Left renal cortex interstitium (tissue), 4 donors: ENCODE results near the gene LARP6. TPM values are rescaled to one million over a fixed set of nuclear protein-coding genes. Genes with fewer than 3 reads are reported as not detected.
"Not testable (repeated sequence)": the region's sequence is repeated elsewhere in the genome, so short reads cannot be mapped to it uniquely, and the experiment has no call there.

Experiments
- DNase-seq, 4 donors: peaks; one replicate each; pipeline ENCODE4 v3.0.0-alpha.2; 2013; ENCODE audit warnings: low read depth in 4 of 4, low spot score in 2 of 4, missing footprints in 1 of 4
- polyA plus RNA-seq, 4 donors: library from polyadenylated mRNA; unstranded; fragments of 120-200 nt; gene quantifications; one replicate each; pipeline ENCODE4 v1.2.1, GENCODE V29; 2013; ENCODE audit not compliant: insufficient read length in 4 of 4

LARP6 gene
- 10 to 100 TPM; 13.8 to 23.4 (median 17.3) TPM for polyA plus RNA-seq

DNA sequence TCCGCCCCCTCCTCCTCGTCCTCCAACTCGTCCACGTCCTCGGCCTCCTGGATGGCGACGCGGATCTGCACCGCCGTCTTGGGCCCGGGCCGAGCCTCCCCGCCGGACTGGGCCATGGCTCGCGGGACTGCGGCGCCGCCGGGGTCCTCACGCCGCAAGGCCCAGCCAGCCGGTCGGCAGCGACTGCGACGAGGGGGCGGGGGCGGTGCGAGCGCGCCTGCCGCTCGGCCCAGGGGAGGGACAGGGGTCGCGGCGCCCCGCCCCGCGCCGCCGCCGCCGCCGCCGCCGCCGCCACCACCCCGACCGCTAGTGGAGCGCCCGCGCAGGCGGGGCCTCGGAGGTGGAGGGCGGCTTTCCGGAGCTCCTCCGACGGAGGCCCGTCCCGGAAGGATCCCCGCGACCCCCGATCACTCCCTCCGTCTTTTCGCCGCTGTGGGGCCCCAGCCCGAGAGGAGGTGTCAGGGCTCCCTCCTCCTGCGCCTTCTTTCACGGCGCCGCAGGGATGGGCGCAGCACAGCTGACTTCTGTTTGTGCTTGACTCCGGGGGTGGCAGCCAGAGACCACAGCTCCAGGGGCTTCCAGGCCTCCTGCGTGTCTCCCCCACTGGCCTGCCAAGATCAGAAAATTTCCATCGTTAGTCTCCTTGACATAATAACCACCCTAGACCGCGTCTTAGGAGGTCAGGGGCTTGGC is at the start of gene LARP6:
TSS of gene LARP6 (minus strand) at position 185 of the 693 bp plus-strand sequence. CDS start at position 116, 69 bp downstream.
- DNase-seq: peak in 1 of 4 donors; percentile 27

DNA sequence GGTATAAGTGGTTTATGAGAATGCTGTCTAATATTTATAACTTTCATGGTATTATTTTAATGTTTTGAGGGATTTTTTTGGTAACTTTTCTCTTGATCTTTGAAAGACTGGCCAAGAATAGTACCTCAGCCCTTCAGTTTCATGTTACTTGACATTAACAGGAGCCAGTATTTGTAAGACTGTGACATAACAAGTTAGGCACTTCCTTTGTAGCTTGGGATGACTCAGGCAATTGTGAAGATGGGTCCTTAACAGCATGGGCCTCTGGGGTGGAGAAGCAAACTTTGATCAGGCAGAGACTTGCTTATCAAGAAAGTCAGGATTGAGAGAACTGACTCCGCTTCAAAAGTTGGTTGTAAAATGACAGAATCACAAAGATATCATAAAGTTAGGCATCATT is 48.1 kb upstream of the LARP6 start:
- no peak for DNase-seq

DNA sequence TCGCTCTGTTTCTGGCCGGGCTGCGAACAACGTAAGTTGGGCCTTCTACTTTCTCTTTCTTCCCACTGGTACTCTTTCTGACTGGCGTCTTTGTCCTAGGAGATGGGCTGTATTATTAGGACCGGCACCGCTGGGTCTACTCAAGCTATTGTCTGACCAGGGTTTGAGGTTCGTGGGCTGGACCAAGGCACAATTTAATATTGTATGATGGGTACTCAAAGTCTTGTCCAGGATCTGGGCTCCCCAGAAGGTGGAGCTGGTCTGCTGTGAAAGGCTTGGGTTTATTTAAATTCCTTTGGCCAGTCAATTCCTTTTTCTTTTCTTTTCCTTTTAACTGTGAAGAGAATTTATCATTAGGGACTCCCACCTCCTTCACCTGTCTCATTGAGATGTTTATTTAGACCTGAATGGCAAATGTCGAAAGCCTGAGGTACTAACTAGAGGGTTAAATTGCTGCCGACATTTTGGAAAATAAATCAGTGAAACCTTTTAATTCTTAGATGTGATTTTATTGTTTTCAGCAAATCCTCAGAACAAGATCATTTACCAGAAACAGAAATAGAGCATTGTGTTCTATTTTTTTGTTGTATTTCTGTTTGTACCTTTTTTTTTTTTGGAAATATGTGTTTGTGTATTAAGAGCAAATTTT is 39.1 kb upstream of the LARP6 start:
- DNase-seq: peak in 3 of 4 donors; percentile 31 to 47 (median 41)

DNA sequence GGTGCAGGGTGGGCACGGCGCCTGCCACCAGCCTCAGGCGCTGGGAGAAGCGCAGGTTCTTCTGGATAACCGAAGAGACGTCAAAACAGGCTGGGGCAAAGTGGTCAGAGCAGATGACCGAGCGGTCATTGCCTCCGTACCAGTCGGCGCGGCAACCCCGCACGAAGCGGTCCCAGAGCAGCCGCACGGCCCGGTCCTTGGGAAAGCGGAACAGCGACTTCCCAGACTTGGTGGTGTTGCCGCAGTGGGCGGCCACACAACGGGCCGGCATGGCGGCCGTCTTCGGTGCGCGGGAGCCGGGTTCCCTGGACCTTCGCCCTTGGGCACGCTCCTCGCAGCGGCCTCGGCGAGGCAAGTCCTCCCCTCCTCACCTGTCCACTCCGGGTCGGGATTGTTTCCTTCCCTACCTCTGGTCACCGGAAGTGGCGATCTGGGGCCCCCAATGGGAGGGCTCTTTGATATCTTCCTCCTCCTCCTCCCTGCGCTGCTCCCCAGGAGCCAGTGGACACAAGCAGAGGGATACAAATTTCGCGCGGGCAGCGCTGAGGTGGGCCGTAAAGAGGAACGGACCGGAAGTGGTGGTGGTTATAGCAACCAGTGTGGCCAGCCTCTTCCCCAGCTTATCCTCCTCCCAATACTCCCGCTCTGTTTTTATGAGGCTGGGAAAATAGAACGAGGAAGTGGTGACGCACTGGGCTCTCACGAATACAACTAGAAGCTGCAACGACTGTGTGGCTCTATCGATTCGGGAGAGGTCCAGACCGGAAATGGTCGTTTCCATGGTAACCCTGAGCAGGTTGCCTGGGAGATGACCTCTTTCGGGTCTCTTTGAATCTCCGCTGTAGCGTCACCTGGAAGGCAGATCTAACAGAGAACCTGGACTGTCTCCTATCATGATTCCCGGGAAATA is 38.3 kb upstream of the LARP6 start, which contains the start of the genes LRRC49 and THAP10:
TSS of gene LRRC49 (plus strand) at position 825 of the 910 bp plus-strand sequence. CDS start at position 894, 69 bp downstream.
TSS of gene THAP10 (minus strand) at position 432 of the 910 bp plus-strand sequence. CDS start at position 271, 161 bp downstream.
- peak; percentile 83 to 98 (median 90) for DNase-seq

DNA sequence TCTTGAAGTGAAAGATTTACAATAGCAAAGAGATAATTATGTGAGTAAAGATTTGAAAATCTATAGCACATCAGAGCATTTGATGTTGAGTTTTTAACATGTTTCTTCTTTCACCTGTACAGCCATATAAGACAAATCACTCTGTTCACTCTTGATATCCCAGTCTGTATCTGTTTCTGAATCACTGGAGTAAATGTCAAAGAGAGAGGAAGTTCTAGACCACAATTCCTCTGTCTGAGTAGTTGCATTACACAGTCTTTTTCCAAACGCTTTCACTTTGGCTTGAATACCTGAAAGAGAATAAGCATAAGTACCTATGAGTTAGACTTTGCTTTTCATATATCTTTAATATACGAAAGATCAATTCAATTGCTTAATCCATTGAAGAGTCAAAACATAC is 28.4 kb upstream of the LARP6 start:
- DNase-seq: no peak

DNA sequence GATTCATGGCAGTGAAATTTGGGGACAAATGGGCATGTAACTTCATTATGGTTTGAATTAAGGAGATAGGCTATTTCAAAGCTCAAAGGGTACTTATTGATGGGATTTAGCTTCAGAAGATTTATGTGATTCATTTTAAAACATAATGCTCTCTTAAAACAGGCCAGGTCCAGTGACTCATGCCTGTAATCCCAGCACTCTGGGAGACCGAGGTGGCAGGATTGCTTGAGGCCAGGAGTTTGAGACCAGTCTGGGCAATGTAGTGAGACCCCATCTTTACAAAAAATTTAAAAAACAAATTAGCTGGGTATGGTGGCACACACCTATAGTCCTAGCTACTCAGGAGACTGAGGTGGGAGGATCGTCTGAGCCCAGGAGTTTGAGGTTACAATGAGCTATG is 26.8 kb upstream of the LARP6 start:
- DNase-seq: no peak

DNA sequence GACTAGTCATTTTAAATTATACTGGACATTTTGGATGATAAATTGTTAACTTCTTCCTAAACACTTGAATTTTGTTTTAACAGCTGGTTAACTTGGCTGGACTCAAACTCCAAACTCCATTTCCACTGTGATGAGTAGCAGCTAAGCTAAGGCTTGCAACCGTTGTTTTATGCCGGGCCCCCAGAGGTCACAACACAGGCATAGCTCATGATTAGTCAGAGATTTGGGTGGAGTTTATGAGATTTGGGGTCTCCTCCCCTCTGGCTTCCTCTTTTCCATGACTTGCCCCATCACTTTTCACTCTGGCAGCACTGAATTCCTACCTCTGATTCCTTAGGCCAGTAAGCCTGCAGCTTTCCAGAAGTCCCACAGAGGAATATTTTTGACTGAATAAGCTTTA is 25.4 kb upstream of the LARP6 start:
- DNase-seq: no peak

DNA sequence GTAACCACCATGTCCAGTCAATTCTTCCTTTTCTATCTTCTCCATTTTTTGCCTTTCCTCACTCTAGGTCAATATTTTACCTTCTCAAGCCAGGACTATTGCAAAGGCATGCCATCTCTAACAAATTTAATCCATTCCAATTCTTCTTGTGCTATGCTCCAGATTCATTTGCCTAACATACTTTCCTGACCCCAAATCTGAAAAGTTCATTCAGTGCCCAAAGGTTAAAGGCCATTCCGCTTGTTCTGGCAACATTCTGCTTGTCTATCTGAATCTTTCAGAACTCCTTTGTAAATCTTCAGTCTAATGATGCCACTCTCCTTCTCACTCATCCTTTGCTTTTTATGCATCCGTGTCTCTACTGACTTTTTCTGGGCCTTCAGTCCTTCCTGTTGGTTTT is 22.7 kb upstream of the LARP6 start:
- DNase-seq: no peak

DNA sequence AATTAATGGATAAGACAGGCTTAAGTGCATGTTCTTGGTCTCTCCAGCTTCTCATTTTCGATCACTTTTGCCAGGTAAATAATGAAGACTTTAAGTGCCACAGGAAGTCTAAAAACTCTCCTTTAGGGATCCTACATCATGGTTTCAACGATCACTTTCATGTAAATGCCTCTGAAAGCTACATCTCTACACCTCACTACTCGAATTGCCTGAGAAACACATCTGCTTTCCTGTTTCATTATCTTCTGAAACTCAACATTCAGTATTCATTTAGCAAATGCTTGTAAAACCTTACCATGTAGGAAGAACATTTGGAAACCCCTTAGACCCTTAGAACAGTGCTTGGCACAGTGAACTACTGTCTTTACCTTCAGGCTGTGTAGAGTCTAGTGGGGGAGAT is 22.1 kb upstream of the LARP6 start:
- DNase-seq: no peak

DNA sequence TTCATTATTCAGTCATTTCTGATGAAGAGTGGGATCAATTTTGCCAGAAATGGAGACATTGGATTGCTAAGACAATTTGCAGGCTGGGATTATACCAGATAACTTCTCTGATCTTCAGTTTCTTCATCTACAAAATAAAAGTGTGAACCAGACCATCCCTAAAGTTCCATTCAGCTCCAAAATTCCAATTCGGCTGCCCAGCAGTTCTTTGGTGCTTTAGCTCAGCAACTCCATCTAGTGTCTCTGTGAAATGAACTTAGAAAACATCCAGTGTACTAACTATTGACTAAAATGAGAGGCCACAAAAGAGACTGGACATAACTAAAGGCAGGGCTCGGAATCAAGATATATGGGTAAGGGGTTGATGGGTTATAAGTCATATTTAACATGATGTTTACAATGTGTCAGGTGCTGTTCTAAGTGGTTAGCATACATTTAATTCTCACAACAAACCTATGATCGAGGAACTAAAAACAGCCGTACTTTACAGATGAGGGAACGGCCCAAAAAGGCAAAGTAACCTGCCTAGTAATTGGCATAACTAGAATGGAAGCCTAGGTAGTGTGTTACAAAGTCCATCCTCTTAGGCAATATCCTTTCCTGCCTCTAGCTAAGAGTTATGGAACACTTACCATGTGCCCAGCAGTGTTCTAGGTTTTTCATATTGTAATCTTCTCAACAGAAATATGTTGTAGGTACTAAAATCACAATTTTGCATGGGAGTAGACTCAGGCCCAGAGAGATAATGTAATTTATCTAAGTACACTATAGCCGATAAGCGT is 21.2 kb upstream of the LARP6 start:
- DNase-seq: no peak

DNA sequence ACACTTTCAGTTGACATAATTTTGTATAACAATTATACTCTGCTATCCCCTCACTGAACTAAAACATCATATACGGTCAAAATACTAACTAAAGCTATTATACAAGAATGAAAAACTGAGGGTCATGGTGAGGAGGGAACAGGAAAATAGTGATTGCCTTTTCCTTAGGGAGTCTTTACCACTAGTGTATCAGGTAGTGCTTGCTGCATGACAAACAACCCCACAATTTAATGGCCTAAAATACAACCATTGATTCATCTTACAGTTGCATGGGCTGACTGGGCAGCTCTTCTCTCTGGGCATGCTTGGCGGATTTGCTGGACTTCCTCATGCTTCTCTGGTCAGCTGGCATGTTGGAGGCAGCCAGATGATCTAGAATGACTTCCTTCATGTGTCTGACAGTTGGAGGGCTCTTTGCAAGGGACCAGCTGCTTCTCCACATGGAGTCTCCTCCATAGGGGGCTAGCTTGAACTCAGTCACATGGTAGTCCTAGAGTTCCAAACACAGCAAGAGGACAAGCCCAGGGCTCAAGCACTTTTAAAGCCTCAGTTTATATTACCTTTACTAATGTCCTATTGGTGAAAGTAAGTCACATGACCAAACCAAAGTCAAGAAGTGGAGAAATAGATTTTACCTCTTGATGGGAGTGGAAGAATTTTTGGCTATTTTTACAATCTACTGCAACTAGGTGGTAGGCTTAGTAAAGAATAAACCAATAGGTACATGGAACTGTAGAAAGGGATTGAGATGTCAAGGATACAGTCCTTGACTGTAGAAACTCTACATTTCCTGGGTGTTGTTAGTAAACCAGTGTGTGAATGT is 19.5 kb upstream of the LARP6 start:
- no peak for DNase-seq

DNA sequence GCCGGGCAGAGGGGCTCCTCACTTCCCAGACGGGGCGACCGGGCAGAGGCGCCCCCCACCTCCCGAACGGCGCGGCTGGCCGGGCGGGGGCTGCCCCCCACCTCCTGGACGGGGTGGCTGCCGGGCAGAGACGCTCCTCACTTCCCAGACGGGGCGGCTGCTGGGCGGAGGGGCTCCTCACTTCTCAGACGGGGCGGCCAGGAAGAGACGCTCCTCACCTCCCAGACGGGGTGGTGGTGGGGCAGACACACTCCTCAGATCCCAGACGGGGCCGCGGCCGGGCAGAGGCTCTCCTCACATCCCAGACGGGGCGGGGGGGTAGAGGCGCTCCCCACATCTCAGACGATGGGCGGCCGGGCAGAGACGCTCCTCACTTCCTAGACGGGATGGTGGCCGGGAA is 17.5 kb upstream of the LARP6 start:
- DNase-seq: not testable (repeated sequence)

DNA sequence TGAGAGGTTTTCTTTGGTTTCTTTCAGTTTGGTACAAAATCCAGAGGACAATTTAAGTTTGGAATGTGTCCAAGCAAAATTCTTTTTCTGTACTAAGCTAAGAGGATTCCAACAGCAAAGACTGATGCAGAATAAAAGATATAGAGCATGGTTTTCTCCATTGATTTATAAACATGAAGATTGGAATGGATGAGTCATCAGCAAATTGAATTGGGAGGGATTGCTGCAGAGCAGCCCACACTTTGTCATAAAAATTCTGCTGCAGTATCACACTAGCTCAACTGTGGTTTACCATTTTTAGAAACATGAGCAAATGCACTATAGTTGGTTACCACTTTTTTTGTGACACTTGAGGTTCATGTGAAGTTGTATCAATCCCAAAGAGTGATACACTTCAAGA is 16.1 kb upstream of the LARP6 start:
- no peak for DNase-seq

DNA sequence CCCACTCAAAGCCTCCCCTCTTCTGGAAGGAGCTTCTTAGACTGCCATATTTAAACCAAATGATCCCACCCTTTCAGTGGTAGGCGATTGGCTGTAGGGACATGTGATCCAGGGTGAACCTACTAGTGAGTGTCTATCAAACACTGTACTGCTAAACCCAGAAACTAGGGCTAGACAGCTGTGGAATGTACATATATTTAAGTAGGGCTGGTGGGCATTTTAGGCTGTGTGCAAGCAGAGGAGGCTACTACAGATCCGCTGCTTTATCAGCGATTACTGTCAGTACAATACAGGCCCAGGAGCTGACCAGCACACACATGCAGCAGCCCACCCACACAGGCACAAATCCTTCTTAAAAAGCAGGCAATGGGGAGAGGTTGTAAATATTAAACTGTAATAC is 15.4 kb upstream of the LARP6 start:
- no peak for DNase-seq

DNA sequence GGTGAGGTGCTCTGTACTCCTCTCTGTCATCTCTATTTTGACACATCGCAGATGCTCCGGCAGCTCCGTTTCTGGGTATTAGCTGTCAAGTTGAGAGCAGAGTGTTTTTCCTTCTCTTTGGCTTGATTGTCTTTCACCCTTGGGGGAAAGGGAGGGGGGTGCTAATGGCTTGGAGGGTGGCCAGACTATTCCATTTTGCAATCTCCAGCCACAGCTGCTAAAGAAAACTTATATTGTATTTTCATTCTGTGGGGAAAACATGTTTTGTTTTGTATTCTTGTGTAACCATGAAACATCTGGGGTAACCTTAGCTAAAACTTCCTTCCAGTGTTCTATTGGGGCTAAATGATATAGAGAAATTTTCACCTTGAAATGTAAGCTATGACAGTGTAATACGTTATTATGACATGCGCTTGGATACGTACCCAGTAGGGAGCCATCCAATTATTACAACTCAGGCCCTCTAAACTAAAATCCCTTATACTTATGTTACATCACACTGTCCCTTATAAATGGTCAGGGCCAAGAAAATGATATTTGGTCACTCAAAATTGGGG is 14.0 kb upstream of the LARP6 start:
- no peak for DNase-seq

DNA sequence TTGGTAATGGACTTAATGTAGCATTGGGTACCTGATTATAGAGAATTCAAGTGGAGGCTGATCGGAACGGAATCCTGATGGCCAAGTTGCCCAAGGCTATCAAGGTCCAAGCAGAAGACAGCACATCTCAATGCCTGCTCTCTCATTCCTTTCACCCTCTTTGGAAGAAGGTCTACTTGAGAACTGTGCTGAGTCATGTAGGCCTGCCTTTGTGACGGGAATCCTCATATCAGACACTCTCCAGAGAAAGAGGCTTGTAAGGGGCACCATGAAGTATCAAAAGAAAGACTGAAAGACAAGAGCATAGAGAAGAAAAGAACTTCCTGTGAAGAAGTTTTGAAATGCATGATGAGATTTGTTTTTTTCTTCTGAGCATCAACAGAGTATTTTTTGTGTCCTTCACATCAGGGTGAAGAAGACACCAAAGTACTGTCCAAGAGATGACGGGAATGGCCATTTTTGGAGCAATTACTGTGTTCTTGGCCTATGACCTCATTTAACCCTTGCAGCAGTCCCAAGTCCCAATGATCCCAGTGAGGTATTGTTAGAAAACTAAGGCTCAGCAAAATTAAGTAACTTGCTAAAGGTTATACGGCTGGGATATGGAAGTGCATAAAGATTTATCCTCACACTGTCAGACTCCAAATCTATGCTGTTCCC is 13.2 kb upstream of the LARP6 start:
- no peak for DNase-seq

DNA sequence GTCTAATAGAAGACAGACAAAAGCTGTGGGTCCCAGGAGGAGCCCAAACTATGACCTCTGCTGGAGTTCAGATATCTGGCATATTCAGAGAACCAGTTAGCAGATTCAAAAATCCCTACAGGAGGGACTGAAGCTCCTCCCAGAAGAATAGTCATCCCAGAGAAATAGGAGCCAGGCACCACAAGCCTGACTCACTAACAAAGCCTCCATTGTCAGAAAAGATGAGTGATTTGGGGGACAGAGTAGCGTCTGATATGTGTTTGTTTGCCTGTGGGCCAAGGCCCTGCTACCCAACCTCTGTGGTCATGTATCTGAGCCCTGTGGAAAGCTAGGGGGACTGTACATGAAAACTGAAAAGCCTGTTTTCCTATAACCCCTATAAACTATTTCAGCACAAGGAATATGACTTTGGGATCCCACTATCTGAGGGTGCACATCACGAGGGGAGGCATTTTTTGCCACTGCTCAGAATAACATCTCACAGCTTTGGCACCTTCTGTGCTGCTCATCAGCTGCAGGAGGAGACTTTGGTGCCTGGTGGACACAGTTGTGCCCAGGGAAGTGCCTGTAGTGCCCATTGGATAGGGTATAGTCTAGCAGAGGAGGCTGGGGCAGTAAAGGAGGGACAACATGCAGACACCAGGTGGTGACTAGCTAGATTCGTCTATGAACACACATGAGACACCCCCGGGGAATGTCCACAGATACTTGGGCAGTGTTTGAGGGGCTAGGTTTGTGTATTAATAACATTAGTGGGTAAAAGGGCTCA is 9.7 kb upstream of the LARP6 start:
- DNase-seq: no peak

DNA sequence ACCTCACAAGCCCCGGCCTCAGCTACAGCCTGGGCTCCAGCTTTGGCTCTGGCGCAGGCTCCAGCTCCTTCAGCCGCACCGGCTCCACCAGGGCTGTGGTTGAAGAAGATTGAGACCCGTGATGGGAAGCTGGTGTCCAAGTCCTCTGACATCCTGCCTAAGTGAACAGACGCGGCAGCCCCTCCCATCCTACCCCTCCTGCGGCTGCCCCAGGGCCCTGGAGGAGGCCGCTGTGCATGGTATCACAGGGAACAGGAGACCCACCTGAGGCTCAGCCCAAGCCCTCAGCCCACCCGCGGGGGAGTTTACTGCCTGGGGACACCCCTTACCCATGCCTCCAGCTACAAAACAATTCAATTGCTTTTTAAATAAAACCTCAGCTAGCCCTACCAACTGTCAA is 6.0 kb upstream of the LARP6 start:
- no peak for DNase-seq
